Measurements from ENCODE around the gene APOBEC2.

The APOBEC2 gene

GRCh38 chr6:41037107-41037900, 15.7 kb upstream of the APOBEC2 start:
- no peak for DNase-seq (ENCODE audit: low read depth in 2 of 2)

GRCh38 chr6:41038205-41038604, 14.8 kb upstream of the APOBEC2 start:
- no peak for DNase-seq (ENCODE audit: low read depth in 2 of 2)

- DNase-seq (ENCODE audit: low read depth in 2 of 2): peak in 1 of 2 donors; percentile 26
Observed at GRCh38 chr6:41039060-41039998, 13.7 kb upstream of the APOBEC2 start, which contains the start of gene UNC5CL. Gene UNC5CL, minus strand, starts transcription at chr6:41039221. Its CDS starts 4,147 bp downstream, at chr6:41035074.

GRCh38 chr6:41040101-41040939, 12.7 kb upstream of the APOBEC2 start:
- DNase-seq (ENCODE audit: low read depth in 2 of 2): no peak

- no peak for DNase-seq (ENCODE audit: low read depth in 2 of 2)
Observed at GRCh38 chr6:41040940-41041536, 12.0 kb upstream of the APOBEC2 start.

- no peak for DNase-seq (ENCODE audit: low read depth in 2 of 2)
Observed at GRCh38 chr6:41042226-41043055, 10.6 kb upstream of the APOBEC2 start, which contains the start of gene TSPO2. Gene TSPO2, plus strand, starts transcription at chr6:41042467. Its CDS starts 519 bp downstream, at chr6:41042986.

- no peak for DNase-seq (ENCODE audit: low read depth in 2 of 2)
Observed at GRCh38 chr6:41043151-41043550, 9.9 kb upstream of the APOBEC2 start.

- no peak for DNase-seq (ENCODE audit: low read depth in 2 of 2)
Observed at GRCh38 chr6:41045664-41046063, 7.3 kb upstream of the APOBEC2 start.

GRCh38 chr6:41046084-41046483, 6.9 kb upstream of the APOBEC2 start:
- no peak for DNase-seq (ENCODE audit: low read depth in 2 of 2)

GRCh38 chr6:41047306-41047705, 5.7 kb upstream of the APOBEC2 start:
- no peak for DNase-seq (ENCODE audit: low read depth in 2 of 2)

- DNase-seq (ENCODE audit: low read depth in 2 of 2): no peak
Observed at GRCh38 chr6:41047745-41048732, 5.0 kb upstream of the APOBEC2 start.

GRCh38 chr6:41049521-41049920, 3.5 kb upstream of the APOBEC2 start:
- no peak for DNase-seq (ENCODE audit: low read depth in 2 of 2)

GRCh38 chr6:41049955-41050354, 3.0 kb upstream of the APOBEC2 start:
- DNase-seq (ENCODE audit: low read depth in 2 of 2): no peak

- no peak for DNase-seq (ENCODE audit: low read depth in 2 of 2)
Observed at GRCh38 chr6:41050536-41050935, 2.5 kb upstream of the APOBEC2 start.

GRCh38 chr6:41051873-41052272, 1.1 kb upstream of the APOBEC2 start:
- DNase-seq (ENCODE audit: low read depth in 2 of 2): no peak

- DNase-seq (ENCODE audit: low read depth in 2 of 2): no peak
Observed at GRCh38 chr6:41054511-41054910, 1.5 kb downstream of the APOBEC2 start.

GRCh38 chr6:41055149-41055548, 2.1 kb downstream of the APOBEC2 start:
- DNase-seq (ENCODE audit: low read depth in 2 of 2): no peak

- DNase-seq (ENCODE audit: low read depth in 2 of 2): no peak
Observed at GRCh38 chr6:41056768-41057490, 3.9 kb downstream of the APOBEC2 start.

Data from stimulated activated CD8-positive, alpha-beta memory T cell treated with anti-CD3 and anti-CD28 coated beads, Interleukin-2, amount 100 ng/mL, for 1 hour (primary cell).